Measurements from ENCODE around the gene SV2B.
A peak's percentile ranks its signal among the peaks of the same experiment; 100 is the strongest.

Gene SV2B

GRCh38 chr15:91196127-91196526, 96.1 kb downstream of the SV2B start:
- no peak for DNase-seq

GRCh38 chr15:91196768-91197167, 96.7 kb downstream of the SV2B start:
- DNase-seq = no peak

GRCh38 chr15:91199511-91199910, 99.5 kb downstream of the SV2B start:
- no peak for DNase-seq

GRCh38 chr15:91200101-91200754, 100.2 kb downstream of the SV2B start:
- DNase-seq = no peak

- DNase-seq = no peak
Observed at GRCh38 chr15:91202510-91203102, 102.5 kb downstream of the SV2B start.

GRCh38 chr15:91203619-91204203, 103.7 kb downstream of the SV2B start:
- no peak for DNase-seq

- DNase-seq = no peak
Observed at GRCh38 chr15:91208371-91208770, 108.3 kb downstream of the SV2B start.

- no peak for DNase-seq
Observed at GRCh38 chr15:91209318-91209717, 109.3 kb downstream of the SV2B start.

- no peak for DNase-seq
Observed at GRCh38 chr15:91209726-91210125, 109.7 kb downstream of the SV2B start.

- no peak for DNase-seq
Observed at GRCh38 chr15:91214675-91215590, 114.9 kb downstream of the SV2B start.

GRCh38 chr15:91216000-91216399, 115.9 kb downstream of the SV2B start:
- no peak for DNase-seq

- DNase-seq = no peak
Observed at GRCh38 chr15:91219206-91219605, 119.1 kb downstream of the SV2B start.

- DNase-seq = no peak
Observed at GRCh38 chr15:91222052-91222451, 122.0 kb downstream of the SV2B start.

- no peak for DNase-seq
Observed at GRCh38 chr15:91223863-91224262, 123.8 kb downstream of the SV2B start.

- DNase-seq = peak; percentile 13
Observed at GRCh38 chr15:91224755-91225380, 124.8 kb downstream of the SV2B start.

GRCh38 chr15:91225741-91226140, 125.7 kb downstream of the SV2B start:
- DNase-seq = no peak

- DNase-seq = no peak
Observed at GRCh38 chr15:91227117-91227516, 127.1 kb downstream of the SV2B start.

- DNase-seq = no peak
Observed at GRCh38 chr15:91227766-91228165, 127.7 kb downstream of the SV2B start.

- no peak for DNase-seq
Observed at GRCh38 chr15:91228383-91228782, 128.3 kb downstream of the SV2B start.

GRCh38 chr15:91228890-91229289, 128.8 kb downstream of the SV2B start:
- DNase-seq = no peak

- DNase-seq = no peak
Observed at GRCh38 chr15:91231703-91232102, 131.6 kb downstream of the SV2B start.

GRCh38 chr15:91234759-91235158, 134.7 kb downstream of the SV2B start:
- no peak for DNase-seq

- DNase-seq = no peak
Observed at GRCh38 chr15:91235376-91235775, 135.3 kb downstream of the SV2B start.
